GM12875 (cell line): ENCODE results near the gene CFAP46.

Experiments used
- H3K4me3 ChIP-seq: one replicate; pipeline ENCODE4 v1.5.1; 2011; ENCODE audit warnings: low read depth, low read length, control low read depth
- TF ChIP-seq, protein P1 (sequence below): IDR thresholded peaks from 2 replicates; pipeline ENCODE4 v1.5.1; 2011; ENCODE audit warnings: low read depth, mild to moderate bottlenecking, control low read depth, inconsistent platforms, low read length, moderate library complexity, borderline replicate concordance; ENCODE audit not compliant: insufficient read depth

CFAP46 gene

DNA sequence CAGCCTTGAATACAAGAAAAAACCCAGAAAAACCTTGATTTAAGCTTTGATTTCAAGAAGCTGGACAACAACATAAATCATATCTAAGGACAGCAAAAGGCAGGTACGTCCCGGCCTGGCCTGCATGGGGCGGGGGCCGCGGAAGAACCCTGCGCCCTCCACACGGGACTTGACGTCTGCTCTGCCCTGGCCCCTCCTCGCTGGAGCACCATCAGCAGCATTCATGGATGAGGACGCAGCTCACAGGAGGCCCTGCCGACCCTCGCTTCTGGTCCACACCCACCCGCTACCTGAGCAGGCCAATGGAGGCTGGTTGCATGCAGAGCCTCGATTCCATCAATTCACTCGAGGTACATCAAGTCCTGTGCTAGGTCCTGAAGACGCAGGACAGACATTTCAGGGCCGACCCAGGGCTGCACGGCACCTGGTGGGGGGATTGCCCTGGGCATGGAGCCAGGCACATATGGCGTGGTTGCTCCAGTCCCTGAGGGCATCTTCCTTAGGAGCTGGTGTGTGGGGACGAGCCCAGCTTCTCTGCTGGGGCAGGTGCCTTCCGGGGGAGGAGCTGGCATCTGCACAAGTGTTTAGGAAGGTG lies 93.3 kb downstream of the CFAP46 start:
- TF ChIP-seq, protein P1, sequence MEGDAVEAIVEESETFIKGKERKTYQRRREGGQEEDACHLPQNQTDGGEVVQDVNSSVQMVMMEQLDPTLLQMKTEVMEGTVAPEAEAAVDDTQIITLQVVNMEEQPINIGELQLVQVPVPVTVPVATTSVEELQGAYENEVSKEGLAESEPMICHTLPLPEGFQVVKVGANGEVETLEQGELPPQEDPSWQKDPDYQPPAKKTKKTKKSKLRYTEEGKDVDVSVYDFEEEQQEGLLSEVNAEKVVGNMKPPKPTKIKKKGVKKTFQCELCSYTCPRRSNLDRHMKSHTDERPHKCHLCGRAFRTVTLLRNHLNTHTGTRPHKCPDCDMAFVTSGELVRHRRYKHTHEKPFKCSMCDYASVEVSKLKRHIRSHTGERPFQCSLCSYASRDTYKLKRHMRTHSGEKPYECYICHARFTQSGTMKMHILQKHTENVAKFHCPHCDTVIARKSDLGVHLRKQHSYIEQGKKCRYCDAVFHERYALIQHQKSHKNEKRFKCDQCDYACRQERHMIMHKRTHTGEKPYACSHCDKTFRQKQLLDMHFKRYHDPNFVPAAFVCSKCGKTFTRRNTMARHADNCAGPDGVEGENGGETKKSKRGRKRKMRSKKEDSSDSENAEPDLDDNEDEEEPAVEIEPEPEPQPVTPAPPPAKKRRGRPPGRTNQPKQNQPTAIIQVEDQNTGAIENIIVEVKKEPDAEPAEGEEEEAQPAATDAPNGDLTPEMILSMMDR, result no peak
- H3K4me3 ChIP-seq, result no peak overlapping the region

DNA sequence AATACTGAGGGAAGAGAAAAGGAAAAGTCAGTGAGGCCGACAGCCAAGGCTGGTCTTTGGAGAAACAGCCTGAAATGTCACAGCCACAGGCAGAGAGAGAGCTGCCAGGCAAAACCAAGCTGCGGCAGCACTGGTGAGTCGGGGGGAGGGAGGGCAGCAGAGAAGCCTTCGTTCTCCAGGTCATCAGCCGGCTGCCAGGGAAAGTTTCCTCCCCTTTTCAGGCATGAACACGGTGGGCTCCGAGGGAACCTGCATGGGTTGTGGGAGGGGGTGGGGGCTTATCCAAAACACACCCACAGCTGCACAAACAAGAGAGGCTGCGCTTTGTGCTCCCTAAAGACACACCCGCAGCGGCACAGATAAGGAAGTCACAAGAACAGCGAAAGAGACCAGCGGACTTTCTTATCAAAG lies 94.1 kb downstream of the CFAP46 start:
- TF ChIP-seq, protein P1, result no peak
- no peak overlapping the region for H3K4me3 ChIP-seq

DNA sequence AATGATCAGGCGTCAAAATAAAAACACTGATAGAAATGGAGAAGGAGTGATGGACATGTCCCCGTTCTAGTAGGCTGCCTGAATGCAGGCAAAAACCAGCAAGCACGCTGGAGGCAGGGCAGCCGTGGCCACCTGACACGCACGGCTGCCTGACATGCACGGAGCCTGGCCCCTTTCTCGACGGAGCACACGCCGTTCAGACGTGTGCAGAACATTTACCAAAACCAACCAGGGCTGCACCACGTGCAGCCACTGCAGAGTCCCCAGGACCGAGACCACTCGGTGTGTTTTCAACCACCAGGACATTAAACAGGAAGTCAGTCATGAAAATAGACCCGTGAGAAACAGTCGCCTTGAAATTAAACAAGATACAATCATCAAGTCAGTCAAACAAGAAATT lies 94.5 kb downstream of the CFAP46 start:
- H3K4me3 ChIP-seq, result no peak overlapping the region
- TF ChIP-seq, protein P1, result no peak

DNA sequence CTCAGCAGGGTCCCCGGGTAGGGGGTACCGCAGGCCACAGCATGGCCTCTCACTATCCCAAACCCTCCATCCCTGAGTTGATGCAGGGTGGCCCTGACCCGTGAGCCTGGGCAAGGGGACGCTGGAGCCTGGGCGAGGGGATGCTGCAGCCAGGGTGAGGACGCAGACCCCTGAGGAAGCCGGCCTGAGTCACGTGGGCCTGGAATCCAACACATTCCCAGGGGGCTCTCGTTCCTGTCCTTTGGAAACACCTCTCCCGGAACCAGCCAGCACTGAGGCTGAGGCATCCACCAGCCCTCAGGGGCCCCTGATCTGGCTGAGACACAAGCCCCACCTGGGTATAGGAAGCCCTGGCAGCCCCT lies 95.0 kb downstream of the CFAP46 start:
- TF ChIP-seq, protein P1, result no peak
- H3K4me3 ChIP-seq, result no peak overlapping the region

DNA sequence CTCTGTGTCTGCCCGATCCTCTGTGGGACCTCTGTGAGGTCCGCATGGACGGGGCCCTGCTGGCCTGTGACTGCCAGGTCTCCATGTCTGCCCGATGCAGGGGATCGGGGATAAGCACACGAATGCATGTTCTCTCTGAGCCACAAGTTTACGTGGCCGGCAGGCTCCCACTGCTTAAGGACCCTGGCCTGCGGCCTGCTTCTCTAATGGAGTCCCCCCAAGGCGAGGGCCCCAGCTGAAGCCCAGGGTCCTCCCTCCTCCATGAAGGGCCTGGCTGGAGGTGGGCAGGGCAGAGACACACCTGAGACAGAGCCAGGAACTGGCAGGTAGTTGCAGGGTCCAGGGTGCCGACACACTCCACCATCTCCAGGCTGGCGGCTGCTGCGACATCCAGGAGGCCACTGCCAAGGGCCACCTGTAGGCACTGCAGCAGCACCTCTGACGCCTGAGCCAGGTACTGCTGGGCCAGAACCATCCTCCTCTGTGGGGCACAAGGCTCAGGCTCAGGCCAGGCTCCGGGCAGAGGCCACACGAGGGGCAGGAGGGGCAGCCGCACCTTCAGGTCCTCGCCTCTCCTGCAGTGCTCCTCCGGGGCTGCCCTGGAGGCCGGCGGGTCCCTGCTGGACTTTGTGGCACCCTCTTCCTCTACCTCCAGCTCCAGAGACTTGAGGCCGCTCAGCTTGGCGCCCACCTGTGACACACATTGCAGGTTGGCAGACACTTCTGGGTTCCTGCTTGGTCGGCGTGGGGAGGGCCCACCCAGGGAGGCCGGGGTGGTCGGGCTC lies 95.5 kb downstream of the CFAP46 start:
- TF ChIP-seq, protein P1, result no peak
- no peak overlapping the region for H3K4me3 ChIP-seq

GRCh38 chr10:132845780-132846595 lies 96.4 kb downstream of the CFAP46 start:
- TF ChIP-seq, protein P1, result no peak
- H3K4me3 ChIP-seq, result no peak overlapping the region

GRCh38 chr10:132845041-132845551 lies 97.3 kb downstream of the CFAP46 start:
- TF ChIP-seq, protein P1, result no peak

More at GRCh38 chr10:132845041-132845551, 97.3 kb downstream of the CFAP46 start:
- H3K4me3 ChIP-seq, result no peak overlapping the region
